ENCODE data around the gene FTSJ3. TPM values are rescaled to one million over a fixed set of nuclear protein-coding genes. Genes with fewer than 3 reads are reported as not detected.

Gene FTSJ3
- total and polyA plus RNA-seq, 4 donors, result 10.5 to 31.1 (median 19.2) TPM

GRCh38 chr17:63780928-63781327 is 46.5 kb downstream of the FTSJ3 start:
- no peak overlapping the region for H3K27ac ChIP-seq (ENCODE audit: low read depth in 1 of 2, low read length in 2 of 2)
- H3K4me3 ChIP-seq (ENCODE audit: low read depth in 1 of 3, low read length in 3 of 3), result no peak overlapping the region
- H3K27me3 ChIP-seq (ENCODE audit: control insufficient read depth in 4 of 4, insufficient read depth in 4 of 4, low read length in 3 of 4), result no peaks in the 10 kb centered on the region
- H3K9me3 ChIP-seq (ENCODE audit: control insufficient read depth in 4 of 4, low read length in 3 of 4), result no peaks in the 10 kb centered on the region
- no peak for DNase-seq (ENCODE audit: low spot score)
- H3K36me3 ChIP-seq (ENCODE audit: control insufficient read depth in 4 of 4, insufficient read depth in 3 of 4, low read depth in 1 of 4, low read length in 3 of 4), result peaks cover 0 to 11% (median 0%) of the 10 kb centered on the region in 4 donors
- WGBS, result 96% methylated on average over 4 of the region's 4 CpGs
- peaks cover 0 to 9% (median 3%) of the 10 kb centered on the region in 4 donors for H3K4me1 ChIP-seq (ENCODE audit: control insufficient read depth in 4 of 4, insufficient read depth in 4 of 4, low read length in 3 of 4)
- TF ChIP-seq JUND (IDR thresholded peaks at IDR 0.05) (no peak), HNF4G (IDR thresholded peaks at IDR 0.05) (no peak), RAD21 (IDR thresholded peaks at IDR 0.05) (no peak), RXRA (IDR thresholded peaks at IDR 0.05) (no peak), CTCF (IDR thresholded peaks at IDR 0.05; ENCODE audit: low read depth, low read length, missing input control) (no peak), TAF1 (conservative IDR thresholded peaks at IDR 0.05) (no peak)
- TF ChIP-seq, protein P1, sequence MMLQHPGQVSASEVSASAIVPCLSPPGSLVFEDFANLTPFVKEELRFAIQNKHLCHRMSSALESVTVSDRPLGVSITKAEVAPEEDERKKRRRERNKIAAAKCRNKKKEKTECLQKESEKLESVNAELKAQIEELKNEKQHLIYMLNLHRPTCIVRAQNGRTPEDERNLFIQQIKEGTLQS (IDR thresholded peaks at IDR 0.05), result no peak
- H3K9ac ChIP-seq (ENCODE audit: low read depth in 1 of 2, low read length in 2 of 2), result no peak overlapping the region

DNA sequence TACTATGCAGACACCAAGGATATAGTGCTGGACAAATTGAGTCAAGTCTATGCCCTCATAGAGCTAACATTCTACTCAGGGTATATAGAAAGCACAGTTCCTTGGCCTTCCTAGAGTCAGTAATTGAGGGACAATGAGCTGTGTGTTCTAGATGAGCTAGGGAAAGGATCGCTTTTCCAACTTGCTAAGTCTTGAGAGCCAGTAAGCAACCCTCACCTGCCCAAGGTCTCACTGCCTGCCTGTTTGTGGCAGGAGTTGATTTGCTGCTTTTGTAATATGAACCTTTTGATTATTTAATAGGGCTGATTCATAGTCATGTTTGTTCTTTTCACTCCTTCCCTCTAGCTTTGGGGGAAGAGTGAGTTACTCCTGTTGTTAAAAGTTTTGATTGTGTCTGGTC is 47.0 kb downstream of the FTSJ3 start:
- Histone ChIP-seq H3K9ac (ENCODE audit: low read depth in 1 of 2, low read length in 2 of 2) (no peak overlapping the region), H3K4me3 (ENCODE audit: low read depth in 1 of 3, low read length in 3 of 3) (no peak overlapping the region), H3K27ac (ENCODE audit: low read depth in 1 of 2, low read length in 2 of 2) (no peak overlapping the region), H3K27me3 (ENCODE audit: control insufficient read depth in 4 of 4, insufficient read depth in 4 of 4, low read length in 3 of 4) (no peaks in the 10 kb centered on the region), H3K9me3 (ENCODE audit: control insufficient read depth in 4 of 4, low read length in 3 of 4) (no peaks in the 10 kb centered on the region), H3K36me3 (ENCODE audit: control insufficient read depth in 4 of 4, insufficient read depth in 3 of 4, low read depth in 1 of 4, low read length in 3 of 4) (peaks cover 0 to 11% (median 0%) of the 10 kb centered on the region in 4 donors), H3K4me1 (ENCODE audit: control insufficient read depth in 4 of 4, insufficient read depth in 4 of 4, low read length in 3 of 4) (peaks cover 1 to 13% (median 8%) of the 10 kb centered on the region in 4 donors)
- no peak for DNase-seq (ENCODE audit: low spot score)
- 96% methylated on average over 1 of the region's 1 CpG for WGBS
- no peak for TF ChIP-seq RAD21 (IDR thresholded peaks at IDR 0.05)
- no peak for TF ChIP-seq NR2F2 (IDR thresholded peaks at IDR 0.05)
- TF ChIP-seq, protein P2, sequence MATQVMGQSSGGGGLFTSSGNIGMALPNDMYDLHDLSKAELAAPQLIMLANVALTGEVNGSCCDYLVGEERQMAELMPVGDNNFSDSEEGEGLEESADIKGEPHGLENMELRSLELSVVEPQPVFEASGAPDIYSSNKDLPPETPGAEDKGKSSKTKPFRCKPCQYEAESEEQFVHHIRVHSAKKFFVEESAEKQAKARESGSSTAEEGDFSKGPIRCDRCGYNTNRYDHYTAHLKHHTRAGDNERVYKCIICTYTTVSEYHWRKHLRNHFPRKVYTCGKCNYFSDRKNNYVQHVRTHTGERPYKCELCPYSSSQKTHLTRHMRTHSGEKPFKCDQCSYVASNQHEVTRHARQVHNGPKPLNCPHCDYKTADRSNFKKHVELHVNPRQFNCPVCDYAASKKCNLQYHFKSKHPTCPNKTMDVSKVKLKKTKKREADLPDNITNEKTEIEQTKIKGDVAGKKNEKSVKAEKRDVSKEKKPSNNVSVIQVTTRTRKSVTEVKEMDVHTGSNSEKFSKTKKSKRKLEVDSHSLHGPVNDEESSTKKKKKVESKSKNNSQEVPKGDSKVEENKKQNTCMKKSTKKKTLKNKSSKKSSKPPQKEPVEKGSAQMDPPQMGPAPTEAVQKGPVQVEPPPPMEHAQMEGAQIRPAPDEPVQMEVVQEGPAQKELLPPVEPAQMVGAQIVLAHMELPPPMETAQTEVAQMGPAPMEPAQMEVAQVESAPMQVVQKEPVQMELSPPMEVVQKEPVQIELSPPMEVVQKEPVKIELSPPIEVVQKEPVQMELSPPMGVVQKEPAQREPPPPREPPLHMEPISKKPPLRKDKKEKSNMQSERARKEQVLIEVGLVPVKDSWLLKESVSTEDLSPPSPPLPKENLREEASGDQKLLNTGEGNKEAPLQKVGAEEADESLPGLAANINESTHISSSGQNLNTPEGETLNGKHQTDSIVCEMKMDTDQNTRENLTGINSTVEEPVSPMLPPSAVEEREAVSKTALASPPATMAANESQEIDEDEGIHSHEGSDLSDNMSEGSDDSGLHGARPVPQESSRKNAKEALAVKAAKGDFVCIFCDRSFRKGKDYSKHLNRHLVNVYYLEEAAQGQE (IDR thresholded peaks at IDR 0.05), result no peak
- TF ChIP-seq HNF4A (conservative IDR thresholded peaks at IDR 0.05), result no peak
- TF ChIP-seq GABPA (IDR thresholded peaks at IDR 0.05 in 1 of 2, conservative IDR thresholded peaks at IDR 0.05 in 1 of 2), result no peak
- TF ChIP-seq YY1 (IDR thresholded peaks at IDR 0.05), result no peak
- TF ChIP-seq MAX (IDR thresholded peaks at IDR 0.05), result no peak
- no peak for TF ChIP-seq SP1 (IDR thresholded peaks at IDR 0.05)
- TF ChIP-seq, protein P1 (IDR thresholded peaks at IDR 0.05), result no peak
- TF ChIP-seq CTCF (IDR thresholded peaks at IDR 0.05; ENCODE audit: low read depth, low read length, missing input control), result no peak
- no peak for TF ChIP-seq HNF4G (IDR thresholded peaks at IDR 0.05)
